Activated CD8-positive, alpha-beta memory T cell treated with anti-CD3 and anti-CD28 coated beads, Interleukin-2, amount 50 U/mL, for 48 hours (primary cell): ENCODE measurements around the gene HRK.

Experiments used
- DNase-seq: peaks from one replicate; pipeline ENCODE4 v3.0.0-alpha.2; 2020

HRK gene

GRCh38 chr12:116881325-116881876 lies at the start of gene HRK:
HRK (minus strand) TSS chr12:116881441; CDS start chr12:116881307, 134 bp downstream.
- DNase-seq = no peak

- no peak for DNase-seq
Measured at GRCh38 chr12:116929885-116930284, 48.6 kb upstream of the HRK start.

- no peak for DNase-seq
Measured at GRCh38 chr12:116928504-116928903, 47.3 kb upstream of the HRK start.

- DNase-seq = no peak
Measured at GRCh38 chr12:116927244-116927940, 46.2 kb upstream of the HRK start.

- DNase-seq = no peak
Measured at GRCh38 chr12:116926283-116927243, 45.3 kb upstream of the HRK start.

GRCh38 chr12:116924558-116925453 lies 43.6 kb upstream of the HRK start:
- DNase-seq = peak; percentile 62

GRCh38 chr12:116922194-116922897 lies 41.1 kb upstream of the HRK start:
- no peak for DNase-seq

GRCh38 chr12:116920939-116921338 lies 39.7 kb upstream of the HRK start:
- DNase-seq = no peak

- DNase-seq = no peak
Measured at GRCh38 chr12:116919706-116920485, 38.7 kb upstream of the HRK start.

GRCh38 chr12:116919247-116919661 lies 38.0 kb upstream of the HRK start:
- DNase-seq = no peak

GRCh38 chr12:116918464-116918863 lies 37.2 kb upstream of the HRK start:
- no peak for DNase-seq

- DNase-seq = peak; percentile 57
Measured at GRCh38 chr12:116916714-116917114, 35.5 kb upstream of the HRK start.

- no peak for DNase-seq
Measured at GRCh38 chr12:116916122-116916521, 34.9 kb upstream of the HRK start.

GRCh38 chr12:116915326-116915725 lies 34.1 kb upstream of the HRK start:
- no peak for DNase-seq

GRCh38 chr12:116910645-116911451 lies 29.6 kb upstream of the HRK start, which contains the start of gene FBXW8:
FBXW8 (plus strand) TSS chr12:116910950; CDS start chr12:116911038, 88 bp downstream.
- peak; percentile 86 for DNase-seq

GRCh38 chr12:116910280-116910644 lies 29.0 kb upstream of the HRK start:
- DNase-seq = no peak

GRCh38 chr12:116906285-116906684 lies 25.0 kb upstream of the HRK start:
- DNase-seq = no peak

- no peak for DNase-seq
Measured at GRCh38 chr12:116903818-116904217, 22.6 kb upstream of the HRK start.

- DNase-seq = no peak
Measured at GRCh38 chr12:116901612-116902011, 20.4 kb upstream of the HRK start.

GRCh38 chr12:116898669-116899068 lies 17.4 kb upstream of the HRK start:
- no peak for DNase-seq
